K562 (cell line): ENCODE measurements around the gene EPS8L1. TPM values are rescaled to one million over a fixed set of nuclear protein-coding genes. Genes with fewer than 3 reads are reported as not detected.
A peak's percentile ranks its signal among the peaks of the same experiment; 100 is the strongest.

Experiments used
- BRCA1 ChIP-seq, 2 experiments: fragments of 450-650 bp in 1 of 2; sonication (generic) in 1 of 2; formaldehyde crosslinking in 1 of 2; IDR thresholded peaks; 2 replicates each; pipeline versions ENCODE4 v1.5.0 to v1.6.1; 2017 to 2020; ENCODE audit warnings: mild to moderate bottlenecking in 1 of 2, missing genetic modification reagents in 1 of 2
- CHD4 ChIP-seq: fragments of 200-600 bp; sonication (generic); IDR thresholded peaks from 3 replicates; pipeline ENCODE4 v1.6.1; 2012; ENCODE audit warnings: low read depth, mild to moderate bottlenecking, mixed read lengths, low read length, inconsistent platforms; ENCODE audit not compliant: insufficient read depth, insufficient replicate concordance, poor library complexity, severe bottlenecking
- CREB1 ChIP-seq, 2 experiments: sonication (generic) in 1 of 2; formaldehyde crosslinking in 1 of 2; IDR thresholded peaks; 2 replicates each; pipeline versions ENCODE4 v1.6.1 to v1.8.0; 2012 to 2022; ENCODE audit warnings: inconsistent platforms in 1 of 2, mild to moderate bottlenecking in 1 of 2, missing genetic modification reagents in 1 of 2, moderate library complexity in 1 of 2
- E4F1 ChIP-seq: fragments of 250-450 bp; sonication (Bioruptor Pico); IDR thresholded peaks from 2 replicates; pipeline ENCODE4 v1.5.0; 2021; ENCODE audit warnings: mild to moderate bottlenecking, borderline replicate concordance
- EP300 ChIP-seq: IDR thresholded peaks from 2 replicates; pipeline ENCODE4 v1.6.1; 2012; ENCODE audit warnings: low read length, improper control_type of control experiment
- HINFP ChIP-seq: fragments of 450-650 bp; conservative IDR thresholded peaks from 2 replicates; pipeline ENCODE4 v1.6.1; 2016; ENCODE audit warnings: missing genetic modification characterization, low read depth, mild to moderate bottlenecking, control low read depth, missing compliant biosample characterization
- RNF219 ChIP-seq: fragments of 250-450 bp; sonication (Bioruptor Pico); IDR thresholded peaks from 2 replicates; pipeline ENCODE4 v1.5.0; 2022; ENCODE audit warnings: mild to moderate bottlenecking
- SMARCA5 ChIP-seq: fragments of 450-650 bp; IDR thresholded peaks from 2 replicates; pipeline ENCODE4 v1.6.1; 2016
- ZBTB7A ChIP-seq: IDR thresholded peaks from 2 replicates; pipeline ENCODE4 v1.6.1; 2011; ENCODE audit warnings: low read depth, mild to moderate bottlenecking, low read length, moderate library complexity, borderline replicate concordance; ENCODE audit not compliant: control insufficient read depth
- ZFP36 ChIP-seq: fragments of 150-350 bp; IDR thresholded peaks from 2 replicates; pipeline ENCODE4 v1.6.1; 2018; ENCODE audit warnings: low read length, low read depth; ENCODE audit not compliant: partially characterized antibody
- ZNF324 ChIP-seq: fragments of 250-450 bp; sonication (Bioruptor Pico); IDR thresholded peaks from 2 replicates; pipeline ENCODE4 v1.4.0; 2020; ENCODE audit warnings: mild to moderate bottlenecking
- ZNF436 ChIP-seq: fragments of 250-450, 450-650 bp; sonication (Bioruptor Pico); formaldehyde crosslinking; IDR thresholded peaks from 2 replicates; pipeline ENCODE4 v1.7.0; 2020; ENCODE audit warnings: mild to moderate bottlenecking
- polyA plus RNA-seq, 8 experiments: library from polyadenylated mRNA; depleted of rRNA in 4 of 8; stranded (reverse) in 5 of 8; unstranded in 3 of 8; fragments of >200 nt; fragmentation: Nextera tagmentation in 2 of 8; fragmentation: Illumina TruSeq in 1 of 8; extraction: Ambion mirVana in 2 of 8; extraction: Trizol in 1 of 8; gene quantifications; 2 replicates each; pipeline versions ENCODE4 v1.2.1 to v1.2.3, GENCODE V29; 2011 to 2014; ENCODE audit warnings: inconsistent platforms in 1 of 8, missing spikeins in 1 of 8
- total RNA-seq, 7 experiments: library from RNA; depleted of rRNA in 6 of 7; stranded (reverse); fragments of >200 nt in 6 of 7; fragmentation: Illumina TruSeq in 2 of 7; extraction: Trizol in 2 of 7; gene quantifications; 2 replicates each; pipeline versions ENCODE4 v1.2.1 to v1.2.3, GENCODE V29; 2011 to 2021; ENCODE audit warnings: low replicate concordance in 1 of 7

EPS8L1 gene
- total and polyA plus RNA-seq, 9 of the 15 experiments (the other 6 are each of a cell fraction or from before 2014, with no cell fraction given): 0.35 to 22.1 (median 11.9) TPM

GRCh38 chr19:55079400-55080038 lies 3.9 kb downstream of the EPS8L1 start (continued):
- TF ChIP-seq BRCA1 (IDR thresholded peaks at IDR 0.05): no peak
- no peak for TF ChIP-seq BRCA1 (CRISPR knock-in tag; IDR thresholded peaks at IDR 0.05)
- TF ChIP-seq HINFP (tag): no peak
- peak; percentile 95 for TF ChIP-seq SMARCA5
- peak; percentile 99 for TF ChIP-seq ZFP36
- TF ChIP-seq ZNF436: peak; percentile 86; the same call in 1 of the 2 replicates
- no peak for TF ChIP-seq CREB1 (IDR thresholded peaks at IDR 0.05)
- TF ChIP-seq CREB1 (CRISPR knock-in tag; IDR thresholded peaks at IDR 0.05): 0 out of 2 replicates have a peak, but pooled peaks have one; percentile 9
- no peak for TF ChIP-seq ZNF324 (CRISPR knock-in tag)
- no peak for TF ChIP-seq EP300
- no peak for TF ChIP-seq ZBTB7A
- TF ChIP-seq CHD4: peak; percentile 11
- TF ChIP-seq E4F1 (CRISPR knock-in tag): no peak
- TF ChIP-seq RNF219 (CRISPR knock-in tag): no peak
